HG03469 (cell line): ENCODE data around the gene LBHD1.
"Not testable (repeated sequence)": the region's sequence is repeated elsewhere in the genome, so short reads cannot be mapped to it uniquely, and the experiment has no call there.

ENCODE experiments used
- ATAC-seq: cut with Tn5 transposase; IDR thresholded peaks from one replicate; pipeline ENCODE4 v1.9.1; 2021; ENCODE audit warnings: mild to moderate bottlenecking, moderate library complexity, moderate number of reproducible peaks; ENCODE audit not compliant: unreplicated experiment

Gene LBHD1

DNA sequence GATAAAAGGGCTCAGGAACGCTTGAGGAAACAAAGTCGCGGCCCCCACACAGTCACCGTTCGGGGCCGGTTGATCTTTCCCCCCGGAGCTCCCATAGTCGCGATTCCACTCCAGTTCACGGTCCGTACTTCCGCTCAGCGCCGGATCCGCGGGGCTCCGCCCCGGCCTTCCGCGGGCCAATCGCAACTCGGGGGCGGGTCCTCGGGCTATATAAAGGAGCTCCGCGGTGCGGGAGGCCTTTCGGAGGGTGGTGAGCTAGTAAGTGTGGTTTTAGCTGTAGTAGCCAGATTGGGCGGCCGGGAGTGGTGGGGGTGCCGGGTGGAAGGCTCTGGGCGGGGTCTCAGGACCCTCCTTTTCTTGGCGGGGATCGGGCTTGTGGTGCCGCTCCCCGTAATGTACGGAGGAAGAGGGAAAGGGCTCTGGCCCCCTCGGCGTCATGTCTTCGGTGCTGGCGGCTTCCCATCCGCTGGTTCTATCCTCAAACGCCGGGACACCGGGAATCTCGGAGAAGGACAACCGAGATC is 6.9 kb downstream of the LBHD1 start, which contains the start of the genes C11orf98 and CSKMT:
Gene C11orf98, minus strand, starts transcription at position 136 of the 524 bp plus-strand sequence. Its CDS starts 41 bp downstream, at position 95.
Gene CSKMT, plus strand, starts transcription at position 238 of the 524 bp plus-strand sequence. CDS start 568 bp downstream, outside the sequence.
- peak; percentile 55 for ATAC-seq

DNA sequence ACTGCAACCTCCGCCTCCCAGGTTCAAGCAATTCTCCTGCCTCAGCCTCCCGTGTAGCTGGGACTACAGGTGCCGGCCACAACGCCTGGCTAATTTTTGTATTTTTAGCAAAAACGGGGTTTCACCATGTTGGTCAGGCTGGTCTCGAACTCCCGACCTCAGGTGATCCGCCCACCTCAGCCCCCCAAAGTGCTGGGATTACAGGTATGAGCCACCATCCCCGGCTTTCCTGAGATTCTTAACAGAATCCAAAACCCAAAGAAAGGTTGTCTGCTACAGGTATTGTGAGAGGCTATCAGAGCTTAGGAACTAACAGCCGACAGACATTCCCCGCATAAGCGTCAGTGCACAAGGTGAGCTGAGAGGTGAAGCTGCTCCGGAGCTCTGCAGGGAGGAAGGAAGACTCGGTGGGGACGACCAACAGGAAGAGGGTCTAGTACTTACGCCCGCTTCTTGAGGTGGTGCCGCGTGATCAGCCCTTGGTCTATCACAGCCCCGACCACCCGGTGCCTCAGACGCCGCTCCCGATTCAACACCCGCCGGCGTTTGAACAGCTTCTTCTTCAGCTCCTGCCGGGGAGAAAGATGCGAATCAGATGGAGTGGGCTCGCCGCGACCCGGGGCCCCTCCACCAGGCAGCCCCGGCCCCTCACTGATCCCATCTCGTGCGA is 7.5 kb downstream of the LBHD1 start:
- ATAC-seq = no peak

DNA sequence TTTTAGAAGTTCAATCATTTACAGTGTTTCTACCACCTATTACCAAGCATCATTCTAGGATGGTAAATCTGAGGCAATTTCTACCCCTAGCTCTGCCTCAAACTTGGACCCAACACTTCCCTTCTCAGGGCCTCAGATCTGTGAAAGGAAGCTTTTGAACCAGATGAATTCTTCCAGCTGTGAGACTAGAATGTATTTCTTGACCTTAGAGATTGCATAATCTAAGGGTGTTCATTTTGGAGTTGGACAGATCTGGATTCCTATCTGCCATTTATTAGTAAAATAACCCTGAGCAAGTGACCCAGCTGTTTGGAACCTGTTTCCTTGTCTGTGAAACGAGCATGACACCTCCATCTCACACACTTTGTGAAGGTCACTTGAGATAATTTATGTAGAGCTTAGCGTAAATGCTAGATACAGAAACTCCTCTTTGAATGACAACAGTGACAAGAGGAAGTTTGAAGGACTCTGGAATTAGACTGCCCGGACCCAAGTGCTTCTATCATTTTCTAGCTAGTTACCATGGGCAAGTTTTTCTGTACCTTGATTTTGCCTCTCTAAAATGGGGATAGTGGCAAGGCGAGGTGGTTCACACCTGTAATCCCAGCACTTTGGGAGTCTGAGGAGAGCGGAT is 15.2 kb downstream of the LBHD1 start:
- no peak for ATAC-seq

DNA sequence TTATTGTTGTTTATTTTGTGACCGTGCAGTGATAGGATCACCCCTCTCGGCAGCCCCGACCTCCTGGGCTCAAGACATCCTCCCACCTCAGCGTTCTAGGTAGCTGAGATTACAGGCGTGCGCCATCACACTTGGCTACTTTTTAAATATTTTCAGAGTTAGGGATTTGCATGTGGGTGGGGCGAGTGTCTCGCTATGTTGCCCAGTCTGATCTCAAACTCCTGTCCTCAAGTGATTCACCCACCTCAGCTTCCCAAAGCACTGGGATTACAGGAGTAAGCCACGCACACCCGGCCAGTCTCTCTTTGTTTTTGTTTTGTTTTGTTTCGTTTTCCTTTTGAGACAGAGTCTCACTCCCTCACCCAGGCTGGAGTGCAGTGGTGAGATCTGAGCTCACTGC is 17.8 kb downstream of the LBHD1 start:
- no peak for ATAC-seq

DNA sequence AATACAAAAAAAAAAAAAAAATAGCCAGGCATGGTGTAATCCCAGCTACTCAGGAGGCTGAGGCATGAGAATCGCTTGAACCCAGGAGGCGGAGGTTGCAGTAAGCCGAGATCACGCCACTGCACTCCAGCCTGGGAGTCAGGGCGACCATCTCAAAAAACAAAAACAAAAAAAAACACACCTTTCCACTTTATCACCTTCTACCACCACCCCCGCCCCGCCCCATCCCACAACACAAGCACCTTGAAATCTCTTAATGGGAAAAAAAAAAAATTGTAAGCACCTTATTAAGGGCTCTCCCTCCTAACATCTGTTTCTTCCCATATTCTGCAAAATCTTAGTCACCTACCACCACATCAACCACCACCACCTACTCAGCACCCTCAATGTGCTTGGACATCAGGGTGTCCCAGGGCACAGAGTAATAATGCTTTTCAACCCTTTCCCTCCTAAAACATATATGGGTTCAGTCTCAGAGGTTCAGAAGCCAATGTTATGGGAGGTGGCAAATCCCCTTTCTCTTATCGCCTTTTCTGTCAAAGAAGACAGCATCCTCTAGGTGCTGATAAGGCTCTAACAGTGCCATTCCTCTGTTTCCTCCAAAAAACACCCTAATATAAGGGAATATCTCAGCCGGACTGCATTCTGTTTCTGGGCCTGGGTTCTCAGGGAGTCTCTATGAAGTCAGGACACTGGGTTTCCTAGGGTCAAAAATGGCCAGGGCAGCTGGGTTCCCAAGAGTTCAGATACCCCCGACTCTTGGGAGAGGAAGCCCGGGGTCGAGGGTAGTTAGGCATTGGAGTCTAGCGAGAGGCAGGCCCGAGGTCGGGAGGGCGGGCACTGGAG is 19.7 kb downstream of the LBHD1 start:
- ATAC-seq = no peak

DNA sequence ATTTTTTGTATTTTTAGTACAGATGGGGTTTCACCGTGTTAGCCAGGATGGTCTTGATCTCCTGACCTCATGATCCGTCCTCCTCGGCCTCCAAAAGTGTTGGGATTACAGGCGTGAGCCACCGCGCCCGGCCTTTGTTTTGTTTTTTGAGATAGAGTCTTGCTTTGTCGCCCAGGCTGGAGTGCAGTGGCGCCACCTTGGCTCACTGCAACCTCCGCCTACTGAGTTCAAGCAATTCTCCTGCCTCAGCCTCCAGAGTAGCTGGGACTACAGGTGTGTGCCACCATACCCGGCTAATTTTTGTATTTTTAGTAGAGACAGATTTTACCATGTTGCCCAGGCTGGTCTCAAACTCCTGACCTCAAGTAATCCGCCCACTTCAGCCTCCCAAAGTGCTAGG is 21.8 kb downstream of the LBHD1 start:
- ATAC-seq = not testable (repeated sequence)

DNA sequence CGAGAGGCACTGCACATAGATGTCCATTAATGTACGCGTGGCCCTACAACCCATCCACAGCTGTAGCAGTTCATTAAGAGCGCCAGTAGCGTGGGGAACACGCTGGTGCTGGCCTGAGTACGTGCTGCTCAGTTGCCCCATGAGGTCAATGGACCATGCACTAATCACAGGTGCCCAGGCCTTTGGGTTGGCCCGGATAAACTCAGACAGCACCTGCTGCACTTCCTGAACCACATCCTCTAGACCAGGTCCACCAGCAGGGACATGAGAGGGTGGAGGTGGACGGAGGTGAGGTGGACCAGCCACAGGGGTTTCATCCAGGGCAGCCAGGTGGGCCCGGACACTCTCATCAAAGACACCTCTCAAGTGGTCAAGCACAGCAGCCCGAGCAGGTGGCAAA is 22.6 kb downstream of the LBHD1 start:
- no peak for ATAC-seq

DNA sequence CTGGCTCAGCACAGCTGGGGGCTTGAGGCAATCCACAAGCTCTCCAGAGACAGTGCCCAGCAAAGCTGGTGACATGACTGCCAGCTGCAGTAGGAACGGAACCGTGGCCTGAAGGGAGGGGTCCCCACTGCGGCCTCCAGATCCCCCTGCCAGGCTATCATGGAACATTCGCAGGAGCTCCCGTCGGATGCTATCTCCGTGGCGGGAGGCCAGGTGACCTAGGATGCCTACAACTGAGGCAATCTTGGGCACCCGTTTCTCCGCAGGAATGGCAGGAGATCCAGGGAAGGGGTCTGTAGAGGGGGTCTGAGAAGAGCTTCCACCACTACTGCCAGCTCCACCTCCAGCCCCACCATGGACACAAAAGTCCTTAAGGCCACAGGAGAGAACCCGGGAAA is 23.1 kb downstream of the LBHD1 start:
- no peak for ATAC-seq

DNA sequence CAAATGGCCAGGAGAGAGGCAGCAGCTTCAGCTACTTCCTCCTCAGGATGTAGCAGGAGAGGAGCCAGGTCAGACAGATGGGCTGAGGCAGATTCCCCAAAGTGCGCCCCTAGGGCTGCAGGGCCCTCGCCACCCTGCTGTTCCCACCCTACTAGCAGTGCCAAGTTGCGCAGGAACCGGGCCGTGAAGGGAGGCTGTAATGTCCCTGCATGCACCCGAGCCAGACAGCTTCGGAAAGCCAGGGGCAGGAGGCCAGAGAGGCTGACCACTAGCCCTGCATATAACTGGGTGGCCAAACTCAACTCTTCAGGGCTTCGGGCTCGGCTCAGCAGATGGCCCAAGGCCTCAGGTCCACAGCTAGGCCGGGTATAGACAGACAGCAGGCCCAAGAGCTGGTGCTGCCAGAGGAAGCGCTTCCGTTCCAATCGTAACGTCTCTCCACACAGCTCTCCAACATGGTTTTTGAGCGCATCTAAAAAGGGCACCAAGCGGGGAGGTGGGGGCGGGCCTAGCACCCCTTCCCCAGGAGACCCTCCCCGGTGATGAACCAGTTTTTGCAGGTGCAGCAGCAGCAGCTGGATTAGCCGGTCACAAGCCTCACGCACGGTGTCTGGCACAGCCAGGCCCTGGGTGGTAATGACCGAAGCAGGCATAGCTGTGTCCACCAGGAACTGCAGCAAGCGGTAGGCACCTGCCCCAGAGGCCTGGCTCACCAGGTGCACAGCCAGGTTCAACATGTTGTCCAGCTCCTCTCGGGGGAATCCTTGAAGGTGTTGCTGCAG is 23.7 kb downstream of the LBHD1 start:
- ATAC-seq = no peak

DNA sequence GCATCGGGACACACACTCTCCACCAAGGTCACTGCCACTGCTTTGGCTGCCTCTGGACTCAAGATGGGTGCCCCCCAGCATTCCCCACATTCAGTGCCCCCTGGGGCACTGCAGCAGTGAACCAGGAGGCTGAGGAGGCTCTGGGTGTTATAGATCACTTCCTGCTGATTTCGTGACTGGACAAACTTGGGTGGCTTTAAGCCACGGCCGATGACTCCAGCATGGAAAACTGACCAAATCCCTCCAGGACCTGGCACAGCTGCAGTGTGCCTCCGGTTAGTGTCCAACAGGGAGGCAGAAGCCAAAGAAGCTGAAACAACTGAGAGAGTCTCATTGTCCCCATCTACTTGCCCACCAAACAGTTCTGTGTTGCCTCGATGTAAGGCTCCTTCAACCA is 24.5 kb downstream of the LBHD1 start:
- no peak for ATAC-seq

DNA sequence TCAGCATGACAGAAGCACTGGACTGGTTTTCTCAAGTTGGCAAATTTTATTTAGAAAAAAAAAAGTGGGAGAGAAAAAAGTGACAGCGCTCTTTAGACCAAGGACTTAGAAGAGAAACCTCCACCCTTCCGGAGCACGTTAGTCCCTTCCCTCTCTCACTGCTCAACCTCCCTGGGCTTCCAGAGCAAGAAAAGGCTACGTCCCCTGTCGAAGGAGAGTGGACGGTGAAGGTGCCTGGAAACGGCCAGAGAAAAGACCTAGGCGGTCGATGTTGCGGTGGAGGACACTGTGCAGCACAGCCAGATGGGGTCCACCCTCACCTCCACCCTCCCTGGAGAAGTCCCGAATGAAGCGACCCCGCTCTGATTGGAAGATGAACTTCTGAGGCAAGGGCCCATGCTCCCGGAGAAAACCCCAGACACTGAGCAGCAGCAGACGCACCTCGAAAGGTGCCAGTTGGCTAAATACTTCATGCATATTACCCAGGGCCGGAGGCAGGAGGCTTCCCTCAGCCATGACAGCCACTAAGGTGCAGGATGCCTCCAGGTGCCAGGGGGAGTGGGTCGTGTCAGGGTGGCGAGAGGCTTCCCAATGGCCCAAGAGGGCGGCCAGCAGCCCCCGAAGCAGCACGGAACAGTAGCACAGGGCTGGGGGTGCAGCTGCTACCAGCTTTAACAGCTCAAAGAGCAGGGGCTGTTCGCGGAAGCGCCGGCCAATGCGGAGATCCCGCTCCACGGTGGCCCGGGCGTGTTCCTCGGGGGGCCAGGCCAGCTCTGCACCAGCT is 25.1 kb downstream of the LBHD1 start:
- no peak for ATAC-seq

DNA sequence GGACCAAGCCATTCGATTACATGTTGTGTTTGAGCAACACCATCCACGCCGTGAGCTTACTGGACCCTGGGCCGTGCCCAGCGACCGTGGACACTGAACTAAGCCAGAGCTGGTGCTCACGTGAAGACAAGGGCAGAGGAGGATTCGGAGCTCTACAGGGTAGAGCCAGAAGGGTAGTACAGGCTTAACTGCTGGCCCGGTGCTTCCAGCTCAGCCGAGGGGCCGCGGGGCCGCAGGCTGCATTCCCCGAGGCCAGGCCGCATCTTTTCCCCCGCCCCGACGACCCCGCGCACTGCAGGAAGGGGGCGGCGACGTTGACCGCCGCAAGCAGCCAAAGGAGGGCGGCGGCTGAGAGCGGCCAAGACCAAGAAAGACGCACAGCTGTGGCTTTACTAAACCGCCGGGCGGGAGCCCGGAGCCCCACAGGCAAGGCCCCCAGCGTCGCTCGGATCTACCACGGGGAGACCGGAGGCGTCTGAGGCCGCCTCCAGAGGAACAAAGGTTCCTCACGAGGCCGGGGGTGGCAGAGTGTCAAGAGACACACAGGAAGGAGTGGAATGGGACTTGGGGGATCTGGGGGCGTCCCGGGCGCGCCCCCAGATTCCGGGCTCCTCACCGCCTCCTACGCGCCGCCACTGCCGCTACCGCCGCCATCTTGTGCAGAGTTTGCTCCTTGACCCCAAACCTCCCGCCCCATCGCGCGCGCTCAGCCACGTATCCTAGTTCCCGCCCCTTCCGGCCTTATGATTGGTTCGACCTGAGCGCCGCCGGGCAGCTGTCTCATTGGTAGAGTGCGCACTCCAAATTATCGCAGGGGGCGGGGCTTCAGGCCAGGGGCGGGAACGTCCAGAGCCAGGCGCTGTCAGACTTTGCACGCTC is 25.9 kb downstream of the LBHD1 start, which contains the start of gene GANAB:
Gene GANAB, minus strand, starts transcription at position 668 of the 879 bp plus-strand sequence. Its CDS starts 14 bp downstream, at position 654.
- ATAC-seq = peak; percentile 68

DNA sequence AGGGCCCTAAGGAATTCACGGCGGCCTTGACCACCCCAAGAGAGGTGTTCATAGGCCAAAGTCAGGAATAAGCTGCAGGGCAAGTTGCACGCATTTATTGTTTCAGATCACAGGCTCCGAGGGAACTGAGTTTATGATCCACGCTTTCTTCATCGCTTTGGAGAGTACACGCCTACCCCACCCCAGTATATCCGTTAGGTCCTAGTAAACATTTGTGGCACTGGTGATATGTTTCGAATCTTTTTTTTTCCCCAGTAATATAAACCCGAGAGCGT is 26.5 kb downstream of the LBHD1 start:
- ATAC-seq = no peak

DNA sequence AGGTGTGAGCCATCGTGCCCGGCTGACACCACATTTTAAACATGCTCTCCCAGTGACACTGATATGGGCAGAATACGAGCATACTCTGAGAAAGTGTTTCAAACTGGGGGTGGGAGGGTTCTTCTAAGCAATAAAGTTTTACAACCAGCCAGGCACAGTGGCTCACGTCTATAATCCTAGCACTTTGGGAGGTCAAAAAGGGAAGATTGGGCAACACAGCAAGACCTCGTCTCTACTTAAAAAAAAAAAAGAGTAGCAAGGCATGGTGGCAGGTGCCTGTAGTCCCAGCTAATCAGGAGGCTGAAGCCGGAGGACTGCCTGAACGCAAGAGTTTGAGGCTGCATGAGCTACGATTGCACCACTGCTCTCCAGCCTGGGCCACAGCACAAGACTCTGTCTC is 27.8 kb downstream of the LBHD1 start:
- no peak for ATAC-seq

DNA sequence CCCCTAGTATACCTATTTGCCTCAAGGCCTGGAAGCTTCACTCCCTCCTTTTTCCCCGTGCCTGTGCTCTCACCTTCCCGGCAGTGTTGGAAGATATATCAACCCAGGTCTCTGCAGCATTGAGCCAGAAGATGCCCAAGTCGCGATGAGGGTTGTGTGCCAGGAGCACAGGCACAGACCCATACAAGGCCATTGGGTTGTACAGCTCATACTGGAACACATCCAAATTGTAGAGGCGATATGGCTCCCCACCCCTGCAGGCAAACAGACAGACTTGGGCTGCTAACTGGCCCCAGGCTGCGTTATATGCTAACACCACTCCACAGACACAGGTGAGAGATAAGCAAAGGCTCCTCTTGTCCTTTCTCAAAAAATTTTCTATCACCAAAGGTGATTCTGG is 39.6 kb downstream of the LBHD1 start:
- ATAC-seq = no peak

DNA sequence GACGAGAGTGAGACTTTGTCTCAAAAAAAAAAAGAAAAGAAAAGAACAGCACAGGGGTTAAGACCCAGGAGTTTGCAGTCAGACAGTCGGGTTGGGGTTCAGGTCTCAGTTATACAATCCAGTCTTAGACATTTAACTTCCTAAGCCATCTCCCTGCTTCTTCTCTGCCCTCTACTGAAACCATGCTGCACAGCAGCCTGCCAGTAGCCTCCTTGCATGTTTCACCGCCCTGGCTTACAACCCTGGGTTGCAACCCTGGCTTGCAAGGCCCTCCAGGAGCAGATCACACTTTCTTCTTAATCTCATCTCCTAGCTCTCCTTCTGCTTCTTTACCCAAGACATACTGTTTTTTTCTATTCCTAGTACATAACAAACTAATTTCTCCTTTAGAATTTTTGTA is 44.4 kb downstream of the LBHD1 start:
- ATAC-seq = no peak

DNA sequence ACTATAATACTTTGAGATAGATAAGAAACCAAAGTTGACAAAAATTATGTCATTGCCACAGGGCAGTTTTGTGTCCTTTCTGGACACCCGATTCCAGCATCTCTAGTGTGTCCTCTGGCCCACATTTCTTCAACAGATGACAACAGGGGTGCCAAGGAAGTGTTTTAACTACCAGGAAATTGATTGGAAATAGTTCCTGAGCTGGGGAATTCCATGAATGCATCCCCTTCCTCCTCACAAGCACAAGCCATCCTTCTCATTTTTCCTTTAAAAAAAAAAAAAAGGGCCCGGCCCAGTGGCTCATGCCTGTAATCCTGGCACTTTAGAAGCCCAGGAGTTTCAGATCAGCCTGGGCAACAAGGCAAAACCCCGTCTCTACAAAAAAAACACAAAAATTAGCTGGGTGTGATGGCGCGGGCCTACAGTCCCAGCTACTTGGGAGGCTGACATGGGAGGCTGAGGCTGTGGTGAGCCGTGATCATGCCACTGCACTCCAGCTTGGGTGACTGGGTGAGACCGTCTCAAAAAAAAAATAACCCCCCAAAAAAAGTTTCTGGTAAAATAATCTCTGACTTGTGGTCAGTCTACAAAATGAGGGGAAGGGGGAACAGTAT is 49.5 kb downstream of the LBHD1 start:
- no peak for ATAC-seq
